OCI-LY7 (cell line): Measurements from ENCODE around the gene FARP2. TPM values are rescaled to one million over a fixed set of nuclear protein-coding genes. Genes with fewer than 3 reads are reported as not detected.

Source experiments
- BruUV-seq: library from RNA; stranded (reverse); fragments of 400-500 nt; replicated peaks from 2 replicates; lab custom pipeline; 2021; lab: Mats Ljungman, UMichigan
- CTCF ChIA-PET: fragments of 300-600 bp; sonication (Branson Sonifier 250); formaldehyde crosslinking; loops from one replicate; lab custom pipeline; 2022; ENCODE audit warnings: antibody characterized with exemption; ENCODE audit not compliant: unreplicated experiment; lab: Charles Lee
- POLR2A ChIA-PET: fragments of 300-600 bp; sonication (Branson Sonifier 250); formaldehyde crosslinking; loops from one replicate; lab custom pipeline; 2022; ENCODE audit warnings: antibody characterized with exemption; lab: Charles Lee
- DNase-seq: peaks from one replicate; pipeline ENCODE4 v3.0.0-alpha.2; 2015; ENCODE audit warnings: low spot score
- H2AFZ ChIP-seq: fragments of 200-600 bp; sonication (generic), shearing (Covaris generic); 2 replicates; pipeline ENCODE4 v1.6.1; 2014; ENCODE audit warnings: mild to moderate bottlenecking, antibody characterized with exemption, low read length, moderate library complexity
- H3K27ac ChIP-seq: fragments of 200-600 bp; sonication (generic); 2 replicates; pipeline ENCODE4 v1.5.1; 2014; ENCODE audit warnings: mixed run types, low read depth, mild to moderate bottlenecking, moderate library complexity, low read length, inconsistent platforms; ENCODE audit not compliant: poor library complexity, severe bottlenecking
- H3K36me3 ChIP-seq: fragments of 200-600 bp; sonication (generic); 2 replicates; pipeline ENCODE4 v1.6.1; 2014; ENCODE audit warnings: mild to moderate bottlenecking, antibody characterized with exemption, low read length, moderate library complexity, mixed read lengths; ENCODE audit not compliant: insufficient read depth
- H3K4me1 ChIP-seq: fragments of 200-600 bp; sonication (generic); 2 replicates; pipeline ENCODE4 v1.5.1; 2014; ENCODE audit warnings: mild to moderate bottlenecking, low read length; ENCODE audit not compliant: insufficient read depth, poor library complexity, severe bottlenecking
- H3K4me2 ChIP-seq: fragments of 200-600 bp; sonication (generic); 2 replicates; pipeline ENCODE4 v1.6.1; 2014; ENCODE audit warnings: mild to moderate bottlenecking, low read length
- H3K4me3 ChIP-seq: fragments of 200-600 bp; sonication (generic); 2 replicates; pipeline ENCODE4 v1.5.1; 2014; ENCODE audit warnings: mild to moderate bottlenecking, low read depth, low read length; ENCODE audit not compliant: poor library complexity, severe bottlenecking
- H3K79me2 ChIP-seq: fragments of 200-600 bp; sonication (generic); 2 replicates; pipeline ENCODE4 v1.6.1; 2016; ENCODE audit warnings: low read depth, mild to moderate bottlenecking, low read length, moderate library complexity, mixed read lengths; ENCODE audit not compliant: insufficient read depth
- H3K9me2 ChIP-seq: fragments of 200-600 bp; sonication (generic); 2 replicates; pipeline ENCODE4 v1.6.1; 2016; ENCODE audit warnings: mild to moderate bottlenecking, low read length, mixed read lengths; ENCODE audit not compliant: insufficient read depth
- H3K9me3 ChIP-seq: fragments of 200-600 bp; sonication (generic); 2 replicates; pipeline ENCODE4 v1.6.1; 2014; ENCODE audit warnings: mild to moderate bottlenecking, mixed run types, low read length, mixed read lengths
- H4K20me1 ChIP-seq: fragments of 200-600 bp; sonication (generic); 2 replicates; pipeline ENCODE4 v1.6.1; 2014; ENCODE audit warnings: mild to moderate bottlenecking, antibody characterized with exemption, low read length, moderate library complexity, mixed read lengths; ENCODE audit not compliant: insufficient read depth
- CTCF ChIP-seq: fragments of 200-600 bp; sonication (generic); conservative IDR thresholded peaks from 2 replicates; pipeline ENCODE4 v1.5.1; 2014; ENCODE audit warnings: mild to moderate bottlenecking, antibody characterized with exemption, low read length, moderate library complexity, mixed read lengths
- EZH2phosphoT487 ChIP-seq: fragments of 200-600 bp; sonication (generic); IDR thresholded peaks from 2 replicates; pipeline ENCODE4 v1.6.1; 2018; ENCODE audit warnings: low read depth, borderline replicate concordance, mild to moderate bottlenecking, mixed run types, antibody characterized with exemption, low read length, moderate library complexity, mixed read lengths
- intact Hi-C: fragments of 100-400 bp; cut with micrococcal nuclease; formaldehyde crosslinking; loops from one replicate; pipeline ENCODE4 v1.10.0; 2022; ENCODE audit not compliant: unreplicated experiment
- total RNA-seq, 2 experiments: library from RNA; depleted of rRNA in 1 of 2; stranded (reverse); fragments of >200 nt in 1 of 2; shearing (Covaris generic) in 1 of 2; gene quantifications; 2 replicates each; pipeline ENCODE4 v1.2.3, GENCODE V29; 2014 to 2022

The FARP2 gene
- total RNA-seq, 2 experiments from 2014 or later = 33.6 to 52.7 TPM

GRCh38 chr2:241359481-241360045 is 3.5 kb downstream of the FARP2 start:
- no TSS peak for BruUV-seq
- Histone ChIP-seq H3K36me3 (peaks cover 8% of the 10 kb centered on the region), H3K9me3 (no peaks in the 10 kb centered on the region), H3K4me2 (no peak overlapping the region), H3K4me3 (no peak overlapping the region), H3K79me2 (peaks cover 35% of the 10 kb centered on the region; the same call in 1 of the 2 replicates), H3K9me2 (no peaks in the 10 kb centered on the region), H3K27ac (no peak overlapping the region), H2AFZ (no peak overlapping the region), H4K20me1 (peaks cover 14% of the 10 kb centered on the region; the same call in 1 of the 2 replicates), H3K4me1 (peaks cover 33% of the 10 kb centered on the region)
- intact Hi-C loops = loop anchor here (10.0 kb wide), 2 partner anchors 275 to 325 kb away; partner anchors contain the start of genes ATG4B, DTYMK and THAP4
- DNase-seq = no peak
- TF ChIP-seq CTCF (no peak), EZH2phosphoT487 (no peak)
- ChIA-PET CTCF (interaction anchor here (0.7 kb wide), 1 partner anchor 240 kb away, joined by 3 read pairs; no protein-coding TSS in a partner anchor), POLR2A (interaction anchor here (0.6 to 2.5 kb wide), 7 partner anchors 9 to 282 kb away, joined by 4 to 15 read pairs (median 5); no protein-coding TSS in a partner anchor)

- peaks cover 12% of the 10 kb centered on the region; the same call in 1 of the 2 replicates for H4K20me1 ChIP-seq
- peaks cover 2% of the 10 kb centered on the region; the same call in 1 of the 2 replicates for H3K36me3 ChIP-seq
- no peak for TF ChIP-seq CTCF
- no peak for TF ChIP-seq EZH2phosphoT487
- H3K4me1 ChIP-seq = peaks cover 46% of the 10 kb centered on the region
- no peak overlapping the region for H3K4me2 ChIP-seq
- ChIA-PET POLR2A (interaction anchor here (2.7 kb wide), 1 partner anchor 11 kb away, joined by 9 read pairs; no protein-coding TSS in a partner anchor), CTCF (no interaction called here)
- H2AFZ ChIP-seq = no peak overlapping the region
- BruUV-seq = no TSS peak
- intact Hi-C loops = no loop called here
- no peak overlapping the region for H3K27ac ChIP-seq
- H3K79me2 ChIP-seq = peaks cover 40% of the 10 kb centered on the region; the same call in 1 of the 2 replicates
- no peaks in the 10 kb centered on the region for H3K9me2 ChIP-seq
- DNase-seq = no peak
- no peaks in the 10 kb centered on the region for H3K9me3 ChIP-seq
- no peak overlapping the region for H3K4me3 ChIP-seq
These were observed 7.3 kb downstream of the FARP2 start for GRCh38 chr2:241363426-241363825.

DNA sequence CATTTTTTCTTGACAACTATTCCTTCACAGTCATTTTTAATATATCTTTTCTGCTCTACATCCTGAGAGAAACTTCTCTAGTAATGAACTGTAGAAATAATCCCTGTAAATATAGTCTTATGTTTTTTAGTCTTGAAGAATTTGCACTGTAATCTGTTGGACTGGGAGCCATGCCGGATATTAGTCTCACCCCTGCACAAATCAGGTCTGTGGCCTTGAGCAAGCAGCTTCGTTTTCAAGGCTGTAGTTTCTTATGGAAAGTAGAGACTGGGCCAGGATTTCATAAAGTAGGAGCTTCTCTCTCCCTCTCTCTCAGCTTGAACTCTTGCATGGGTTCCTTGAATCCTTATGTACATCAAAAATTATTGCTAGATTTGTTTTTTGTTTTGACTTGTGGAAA is 8.7 kb downstream of the FARP2 start:
- Histone ChIP-seq H3K9me2 (no peaks in the 10 kb centered on the region), H3K36me3 (peaks cover 2% of the 10 kb centered on the region; the same call in 1 of the 2 replicates), H2AFZ (no peak overlapping the region), H3K4me3 (no peak overlapping the region), H4K20me1 (0 out of 2 replicates have a peak, but pooled peaks cover 5% of the 10 kb centered on the region), H3K9me3 (no peaks in the 10 kb centered on the region), H3K27ac (no peak overlapping the region), H3K4me1 (peaks cover 49% of the 10 kb centered on the region), H3K4me2 (no peak overlapping the region), H3K79me2 (peaks cover 43% of the 10 kb centered on the region; the same call in 1 of the 2 replicates)
- intact Hi-C loops = no loop called here
- ChIA-PET POLR2A (interaction anchor here (0.7 to 2.7 kb wide), 2 partner anchors 9 to 18 kb away, joined by 3 to 9 read pairs; no protein-coding TSS in a partner anchor), CTCF (no interaction called here)
- BruUV-seq = TSS peak; percentile 4
- no peak for DNase-seq
- TF ChIP-seq EZH2phosphoT487 (no peak), CTCF (no peak)
